ENCODE measurements around the gene MYDGF. TPM values are rescaled to one million over a fixed set of nuclear protein-coding genes. Genes with fewer than 3 reads are reported as not detected.

The MYDGF gene
- total and polyA plus RNA-seq, 9 of the 15 experiments (the other 6 are each of a cell fraction or from before 2014, with no cell fraction given): 4.2 to 141 (median 82.1) TPM

GRCh38 chr19:4638828-4639530, 31.2 kb downstream of the MYDGF start, which contains the start of gene TNFAIP8L1 (continued):
- TF ChIP-seq ZNF318 (IDR thresholded peaks at IDR 0.05; ENCODE audit: borderline replicate concordance in 1 of 2, low read depth in 1 of 2): no peak; a peak in 1 of 4 replicates
- TF ChIP-seq REST (IDR thresholded peaks at IDR 0.05; ENCODE audit: borderline replicate concordance): peak; percentile 32; the same call in 1 of the 2 replicates
- no peak for TF ChIP-seq REST (CRISPR knock-in tag; IDR thresholded peaks at IDR 0.05; ENCODE audit: low read depth)
- no peak for TF ChIP-seq CEBPG (CRISPR knock-in tag; IDR thresholded peaks at IDR 0.05)
- no peak for TF ChIP-seq CEBPG (tag; conservative IDR thresholded peaks at IDR 0.05 in 1 of 2, IDR thresholded peaks at IDR 0.05 in 1 of 2)

All from K562 (cell line).